Neural progenitor cell (in vitro differentiated cells): Measurements from ENCODE around the gene ORMDL3.

Source experiments
- EZH2 ChIP-seq: fragments of 200-600 bp; sonication (generic); IDR thresholded peaks from 2 replicates; pipeline ENCODE4 v1.6.1; 2017; ENCODE audit warnings: antibody characterized with exemption, mild to moderate bottlenecking, moderate library complexity
- TF ChIP-seq, protein P1 (sequence below): fragments of 200-600 bp; sonication (generic); IDR thresholded peaks from 2 replicates; pipeline ENCODE4 v1.5.1; 2017; ENCODE audit warnings: antibody characterized with exemption, mild to moderate bottlenecking

GRCh38 chr17:39943702-39944392 lies 16.4 kb upstream of the ORMDL3 start:
- TF ChIP-seq, protein P1, sequence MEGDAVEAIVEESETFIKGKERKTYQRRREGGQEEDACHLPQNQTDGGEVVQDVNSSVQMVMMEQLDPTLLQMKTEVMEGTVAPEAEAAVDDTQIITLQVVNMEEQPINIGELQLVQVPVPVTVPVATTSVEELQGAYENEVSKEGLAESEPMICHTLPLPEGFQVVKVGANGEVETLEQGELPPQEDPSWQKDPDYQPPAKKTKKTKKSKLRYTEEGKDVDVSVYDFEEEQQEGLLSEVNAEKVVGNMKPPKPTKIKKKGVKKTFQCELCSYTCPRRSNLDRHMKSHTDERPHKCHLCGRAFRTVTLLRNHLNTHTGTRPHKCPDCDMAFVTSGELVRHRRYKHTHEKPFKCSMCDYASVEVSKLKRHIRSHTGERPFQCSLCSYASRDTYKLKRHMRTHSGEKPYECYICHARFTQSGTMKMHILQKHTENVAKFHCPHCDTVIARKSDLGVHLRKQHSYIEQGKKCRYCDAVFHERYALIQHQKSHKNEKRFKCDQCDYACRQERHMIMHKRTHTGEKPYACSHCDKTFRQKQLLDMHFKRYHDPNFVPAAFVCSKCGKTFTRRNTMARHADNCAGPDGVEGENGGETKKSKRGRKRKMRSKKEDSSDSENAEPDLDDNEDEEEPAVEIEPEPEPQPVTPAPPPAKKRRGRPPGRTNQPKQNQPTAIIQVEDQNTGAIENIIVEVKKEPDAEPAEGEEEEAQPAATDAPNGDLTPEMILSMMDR, result no peak
- no peak for TF ChIP-seq EZH2
